Endodermal cell (in vitro differentiated cells): ENCODE measurements around the gene WNT8B. TPM values are rescaled to one million over a fixed set of nuclear protein-coding genes. Genes with fewer than 3 reads are reported as not detected.

Source experiments
- DNase-seq: peaks from one replicate; pipeline ENCODE4 v3.0.0-alpha.2; 2017
- H3K27ac ChIP-seq: 2 replicates; pipeline ENCODE4 v1.5.1; 2013; ENCODE audit warnings: mild to moderate bottlenecking, low read depth, low read length, moderate library complexity
- H3K27me3 ChIP-seq: 2 replicates; pipeline ENCODE4 v1.6.1; 2013; ENCODE audit warnings: mild to moderate bottlenecking, low read length, moderate library complexity; ENCODE audit not compliant: insufficient read depth, control insufficient read depth, poor library complexity, severe bottlenecking
- H3K36me3 ChIP-seq: 2 replicates; pipeline ENCODE4 v1.7.0; 2013; ENCODE audit warnings: mild to moderate bottlenecking, low read length, moderate library complexity; ENCODE audit not compliant: control insufficient read depth, insufficient read depth
- H3K4me1 ChIP-seq: one replicate; pipeline ENCODE4 v1.7.0; 2013; ENCODE audit warnings: low read length; ENCODE audit not compliant: control insufficient read depth, insufficient read depth
- H3K4me3 ChIP-seq: 2 replicates; pipeline ENCODE4 v1.5.1; 2013; ENCODE audit warnings: mild to moderate bottlenecking, low read length, moderate library complexity
- H3K9ac ChIP-seq: 2 replicates; pipeline ENCODE4 v1.6.1; 2013; ENCODE audit warnings: mild to moderate bottlenecking, low read length, moderate library complexity; ENCODE audit not compliant: poor library complexity, severe bottlenecking; ENCODE audit errors: extremely low read depth
- H3K9me3 ChIP-seq: 2 replicates; pipeline ENCODE4 v1.6.1; 2013; ENCODE audit warnings: mild to moderate bottlenecking, low read length, moderate library complexity; ENCODE audit not compliant: control insufficient read depth
- H3K27ac Mint-ChIP-seq: 2 replicates; pipeline ENCODE4 v1.8.0; 2020; ENCODE audit warnings: mixed read lengths
- H3K27me3 Mint-ChIP-seq: 2 replicates; pipeline ENCODE4 v1.8.0; 2021; ENCODE audit warnings: mild to moderate bottlenecking, mixed read lengths; ENCODE audit not compliant: insufficient read depth
- H3K36me3 Mint-ChIP-seq: 2 replicates; pipeline ENCODE4 v1.8.0; 2020; ENCODE audit warnings: low read depth, mixed read lengths
- H3K4me1 Mint-ChIP-seq: 2 replicates; pipeline ENCODE4 v1.8.0; 2020; ENCODE audit warnings: mixed read lengths
- H3K4me3 Mint-ChIP-seq: 2 replicates; pipeline ENCODE4 v1.8.0; 2020; ENCODE audit warnings: mild to moderate bottlenecking, moderate library complexity, mixed read lengths
- H3K9me3 Mint-ChIP-seq: 2 replicates; pipeline ENCODE4 v1.8.0; 2020; ENCODE audit warnings: mild to moderate bottlenecking, mixed read lengths
- WGBS, 2 experiments: methylation state at CpG; one replicate each; pipeline versions ENCODE4 v1.1.5 to v1.1.7; 2013; ENCODE audit warnings: missing lambda C conversion rate in 2 of 2, mixed read lengths in 1 of 2; ENCODE audit not compliant: insufficient coverage in 1 of 2, insufficient read length in 1 of 2; 5-methylcytosine and 5-hydroxymethylcytosine counted together
- total RNA-seq, 2 donors: library from RNA; stranded (reverse); fragmentation: NEBNext Ultra II Directional in 1 of 2; extraction: Animal tissue kit (Norgen Biotek cat#: 25700) in 1 of 2; gene quantifications; 2 replicates in 1 of 2; 3 replicates in 1 of 2; pipeline ENCODE4 v1.2.1, GENCODE V29; 2021
- TF ChIP-seq, protein P1 (sequence below): fragments of 200-600 bp; sonication (generic); conservative IDR thresholded peaks from 2 replicates; pipeline ENCODE4 v1.5.0; 2021; ENCODE audit warnings: antibody characterized with exemption, mild to moderate bottlenecking

Gene WNT8B
- total RNA-seq, 2 donors from 2014 or later: 0.13 TPM; not detected in 1

DNA sequence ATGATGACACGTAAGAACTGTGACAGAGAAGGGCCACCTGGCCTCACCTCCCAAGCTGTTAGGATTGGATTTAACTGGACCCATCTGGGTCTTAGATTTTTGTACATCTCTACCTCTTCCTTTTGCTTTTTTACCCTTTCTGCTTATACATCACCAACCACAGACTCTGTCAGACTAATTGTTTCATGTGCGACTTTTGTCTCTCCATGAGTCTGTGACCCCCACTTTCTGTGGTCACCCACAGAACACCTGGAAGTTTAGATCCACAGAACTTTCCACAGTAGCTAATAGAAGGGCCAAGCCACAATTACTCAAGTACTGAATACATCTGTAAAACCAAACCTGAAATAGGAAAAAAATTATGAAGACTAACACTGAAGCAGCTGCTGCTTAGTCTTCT lies 33.8 kb downstream of the WNT8B start:
- peaks cover 98% of the 10 kb centered on the region for H3K27me3 ChIP-seq
- peaks cover 21% of the 10 kb centered on the region for H3K36me3 Mint-ChIP-seq
- TF ChIP-seq, protein P1, sequence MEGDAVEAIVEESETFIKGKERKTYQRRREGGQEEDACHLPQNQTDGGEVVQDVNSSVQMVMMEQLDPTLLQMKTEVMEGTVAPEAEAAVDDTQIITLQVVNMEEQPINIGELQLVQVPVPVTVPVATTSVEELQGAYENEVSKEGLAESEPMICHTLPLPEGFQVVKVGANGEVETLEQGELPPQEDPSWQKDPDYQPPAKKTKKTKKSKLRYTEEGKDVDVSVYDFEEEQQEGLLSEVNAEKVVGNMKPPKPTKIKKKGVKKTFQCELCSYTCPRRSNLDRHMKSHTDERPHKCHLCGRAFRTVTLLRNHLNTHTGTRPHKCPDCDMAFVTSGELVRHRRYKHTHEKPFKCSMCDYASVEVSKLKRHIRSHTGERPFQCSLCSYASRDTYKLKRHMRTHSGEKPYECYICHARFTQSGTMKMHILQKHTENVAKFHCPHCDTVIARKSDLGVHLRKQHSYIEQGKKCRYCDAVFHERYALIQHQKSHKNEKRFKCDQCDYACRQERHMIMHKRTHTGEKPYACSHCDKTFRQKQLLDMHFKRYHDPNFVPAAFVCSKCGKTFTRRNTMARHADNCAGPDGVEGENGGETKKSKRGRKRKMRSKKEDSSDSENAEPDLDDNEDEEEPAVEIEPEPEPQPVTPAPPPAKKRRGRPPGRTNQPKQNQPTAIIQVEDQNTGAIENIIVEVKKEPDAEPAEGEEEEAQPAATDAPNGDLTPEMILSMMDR: no peak
- H3K27me3 Mint-ChIP-seq: peaks cover 100% of the 10 kb centered on the region
- H3K36me3 ChIP-seq: no peaks in the 10 kb centered on the region
- no peaks in the 10 kb centered on the region for H3K9me3 ChIP-seq
- H3K4me3 ChIP-seq: no peak overlapping the region
- WGBS, 2 experiments: 86 to 88% methylated on average over 2 of the region's 2 CpGs
- no peaks in the 10 kb centered on the region for H3K9me3 Mint-ChIP-seq
- no peak overlapping the region for H3K9ac ChIP-seq
- no peaks in the 10 kb centered on the region for H3K4me1 ChIP-seq
- H3K27ac ChIP-seq: no peak overlapping the region
- no peak overlapping the region for H3K27ac Mint-ChIP-seq
- no peaks in the 10 kb centered on the region for H3K4me1 Mint-ChIP-seq
- DNase-seq: no peak
- no peak overlapping the region for H3K4me3 Mint-ChIP-seq

DNA sequence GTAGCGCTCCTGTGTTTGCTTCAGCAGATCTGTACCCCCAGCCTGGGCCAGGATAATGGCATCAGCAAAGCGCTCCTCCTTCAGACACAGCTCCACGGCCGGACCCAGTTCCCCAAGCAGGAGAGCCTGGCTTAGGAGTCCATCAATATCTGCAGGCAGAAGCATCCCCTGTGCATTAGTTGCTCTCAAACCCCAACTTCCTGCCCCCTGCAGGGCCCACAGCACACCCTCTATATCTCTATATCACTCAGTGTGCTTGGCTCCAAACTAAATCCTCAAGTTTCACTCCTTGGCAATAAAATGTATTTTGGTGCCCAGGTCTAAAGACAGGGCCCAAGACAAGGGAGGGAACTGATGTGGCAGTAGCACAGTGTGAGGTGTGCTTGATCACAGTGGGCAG lies 35.2 kb downstream of the WNT8B start:
- no peak overlapping the region for H3K4me3 Mint-ChIP-seq
- peaks cover 100% of the 10 kb centered on the region for H3K27me3 Mint-ChIP-seq

DNA sequence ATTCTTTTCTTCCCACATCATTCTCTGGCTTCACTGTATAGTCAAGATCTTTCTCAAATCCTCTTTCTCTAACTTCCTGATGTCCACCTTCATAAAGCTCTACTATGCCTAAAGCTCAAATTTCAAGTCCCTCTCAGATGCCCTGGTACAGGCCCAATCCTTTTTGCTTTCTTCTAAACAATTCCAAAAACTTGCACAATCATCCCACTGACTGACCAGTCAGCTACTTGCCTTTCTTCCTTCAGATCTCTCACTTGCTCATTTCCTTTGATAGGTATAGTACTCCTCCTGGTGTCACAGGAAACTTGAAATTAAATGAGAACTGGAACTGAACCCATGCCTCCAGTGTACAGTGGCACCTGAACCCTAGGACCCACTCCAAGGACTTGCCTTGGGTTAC lies 38.6 kb downstream of the WNT8B start:
- H3K36me3 Mint-ChIP-seq: peaks cover 5% of the 10 kb centered on the region
- H3K27ac Mint-ChIP-seq: no peak overlapping the region
- H3K27me3 Mint-ChIP-seq: peaks cover 96% of the 10 kb centered on the region
- no peaks in the 10 kb centered on the region for H3K9me3 Mint-ChIP-seq
- Histone ChIP-seq H3K36me3 (no peaks in the 10 kb centered on the region), H3K27ac (no peak overlapping the region), H3K27me3 (peaks cover 95% of the 10 kb centered on the region), H3K4me1 (no peaks in the 10 kb centered on the region), H3K4me3 (no peak overlapping the region), H3K9me3 (no peaks in the 10 kb centered on the region), H3K9ac (no peak overlapping the region)
- no peak for DNase-seq
- TF ChIP-seq, protein P1: no peak
- no peaks in the 10 kb centered on the region for H3K4me1 Mint-ChIP-seq
- H3K4me3 Mint-ChIP-seq: no peak overlapping the region

More for the DNA sequence above, 35.2 kb downstream of the WNT8B start:
- no peak for DNase-seq
- TF ChIP-seq, protein P1: no peak
- WGBS, 2 experiments: 86 to 92% methylated on average over 3 to 4 of the region's 4 CpGs
- Histone ChIP-seq H3K27me3 (peaks cover 98% of the 10 kb centered on the region), H3K9ac (no peak overlapping the region), H3K4me1 (no peaks in the 10 kb centered on the region), H3K36me3 (no peaks in the 10 kb centered on the region), H3K27ac (no peak overlapping the region), H3K4me3 (no peak overlapping the region), H3K9me3 (no peaks in the 10 kb centered on the region)
- Mint-ChIP-seq H3K9me3 (no peaks in the 10 kb centered on the region), H3K36me3 (peaks cover 16% of the 10 kb centered on the region), H3K4me1 (no peaks in the 10 kb centered on the region), H3K27ac (no peak overlapping the region)
